GM19099 (cell line): ENCODE results near the gene TNN.

ENCODE experiments used
- POLR2A ChIP-seq: IDR thresholded peaks from 3 replicates; pipeline ENCODE4 v1.6.1; 2011; ENCODE audit warnings: low read depth; ENCODE audit not compliant: insufficient read length; ENCODE audit errors: extremely low read depth

Gene TNN

GRCh38 chr1:175173531-175173930 is 105.9 kb downstream of the TNN start:
- TF ChIP-seq POLR2A = no peak

GRCh38 chr1:175174309-175175102 is 106.9 kb downstream of the TNN start:
- TF ChIP-seq POLR2A = no peak

- TF ChIP-seq POLR2A = no peak
These were observed 108.6 kb downstream of the TNN start for GRCh38 chr1:175176246-175176645.

GRCh38 chr1:175178056-175178455 is 110.4 kb downstream of the TNN start:
- no peak for TF ChIP-seq POLR2A

GRCh38 chr1:175178456-175178855 is 110.8 kb downstream of the TNN start:
- no peak for TF ChIP-seq POLR2A

GRCh38 chr1:175179837-175180590 is 112.4 kb downstream of the TNN start:
- no peak for TF ChIP-seq POLR2A

GRCh38 chr1:175182201-175182746 is 114.6 kb downstream of the TNN start:
- no peak for TF ChIP-seq POLR2A

- no peak for TF ChIP-seq POLR2A
These were observed 116.0 kb downstream of the TNN start for GRCh38 chr1:175183586-175183985.

GRCh38 chr1:175185903-175186302 is 118.3 kb downstream of the TNN start:
- no peak for TF ChIP-seq POLR2A

GRCh38 chr1:175186433-175187160 is 119.0 kb downstream of the TNN start:
- no peak for TF ChIP-seq POLR2A

GRCh38 chr1:175188936-175189335 is 121.3 kb downstream of the TNN start:
- TF ChIP-seq POLR2A = no peak

- TF ChIP-seq POLR2A = peak; percentile 30
These were observed 124.0 kb downstream of the TNN start for GRCh38 chr1:175191659-175192058.

- TF ChIP-seq POLR2A = no peak
These were observed 124.5 kb downstream of the TNN start for GRCh38 chr1:175192111-175192629.

- TF ChIP-seq POLR2A = peak; percentile 72
These were observed 125.2 kb downstream of the TNN start, which contains the start of gene KIAA0040 for GRCh38 chr1:175192630-175193526. Gene KIAA0040, minus strand, starts transcription at chr1:175192776. Its CDS starts 31,763 bp downstream, at chr1:175161013.

- no peak for TF ChIP-seq POLR2A
These were observed 125.9 kb downstream of the TNN start for GRCh38 chr1:175193527-175193910.

- TF ChIP-seq POLR2A = no peak
These were observed 127.6 kb downstream of the TNN start for GRCh38 chr1:175195281-175195680.
